HCT116 (cell line): ENCODE data around the gene CREBRF. TPM values are rescaled to one million over a fixed set of nuclear protein-coding genes. Genes with fewer than 3 reads are reported as not detected.

Experiments used
- ATAC-seq: fragments of 200-7000 bp; cut with Tn5 transposase; 2 replicates; pipeline ENCODE4 v1.9.1; 2020; ENCODE audit warnings: mild to moderate bottlenecking, moderate library complexity
- BruUV-seq: library from RNA; stranded (reverse); fragments of 400-500 nt; replicated peaks from 2 replicates; lab custom pipeline; 2021; lab: Mats Ljungman, UMichigan
- CTCF ChIA-PET: fragments of 300-600 bp; sonication (Branson Sonifier 250); formaldehyde crosslinking; loops from one replicate; lab custom pipeline; 2021; ENCODE audit warnings: antibody characterized with exemption; lab: Charles Lee
- POLR2A ChIA-PET: fragments of 300-600, 350-600 bp; sonication (Branson Sonifier 250); formaldehyde crosslinking; loops from one replicate; lab custom pipeline; 2021; ENCODE audit warnings: antibody characterized with exemption; lab: Charles Lee
- RAD21 ChIA-PET, 2 experiments: fragments of 300-600 bp; sonication (Branson Sonifier 250); formaldehyde crosslinking; loops; one replicate each; lab custom pipeline; 2023; ENCODE audit warnings: low total read pairs in 2 of 2; ENCODE audit not compliant: uncharacterized antibody in 2 of 2, unreplicated experiment in 2 of 2, low non-redundant PET in 1 of 2; lab: Charles Lee
- DNase-seq: peaks from one replicate; pipeline ENCODE4 v3.0.0-alpha.2; 2010; ENCODE audit warnings: low read depth, low spot score
- H2AFZ ChIP-seq: fragments of 200-600 bp; shearing (Covaris generic), sonication (generic); 2 replicates; pipeline ENCODE4 v1.6.1; 2017; ENCODE audit warnings: low read depth, mixed run types, mixed read lengths, antibody characterized with exemption, low read length; ENCODE audit not compliant: poor library complexity, severe bottlenecking
- H3K27ac ChIP-seq: 2 replicates; pipeline ENCODE4 v1.5.1; 2012; ENCODE audit warnings: low read depth, low read length
- H3K27me3 ChIP-seq: fragments of 200-600 bp; sonication (generic); 2 replicates; pipeline ENCODE4 v1.6.1; 2016; ENCODE audit warnings: mixed run types, low read length, mixed read lengths; ENCODE audit not compliant: insufficient read depth
- H3K36me3 ChIP-seq, 2 experiments: fragments of 200-500 bp in 1 of 2; fragments of 200-600 bp in 1 of 2; sonication (Bioruptor generic) in 1 of 2; sonication (generic) in 1 of 2; 2 replicates each; pipeline versions ENCODE4 v1.5.1 to v1.6.1; 2014 to 2016; ENCODE audit warnings: low read length in 2 of 2, inconsistent platforms in 1 of 2, mixed read lengths in 1 of 2, mixed run types in 1 of 2; ENCODE audit not compliant: insufficient read depth in 2 of 2, control insufficient read depth in 1 of 2
- H3K4me1 ChIP-seq, 2 experiments: fragments of 200-600 bp in 1 of 2; sonication (generic) in 1 of 2; 2 replicates each; pipeline versions ENCODE4 v1.5.1 to v1.6.1; 2012 to 2017; ENCODE audit warnings: low read length in 2 of 2, inconsistent platforms in 1 of 2, mild to moderate bottlenecking in 1 of 2, mixed read lengths in 1 of 2, mixed run types in 1 of 2, moderate library complexity in 1 of 2; ENCODE audit not compliant: insufficient read depth in 2 of 2, control insufficient read depth in 1 of 2
- H3K4me2 ChIP-seq: fragments of 200-600 bp; sonication (generic); 2 replicates; pipeline ENCODE4 v1.6.1; 2017; ENCODE audit warnings: mixed run types, low read length, mixed read lengths
- H3K4me3 ChIP-seq, 2 experiments: fragments of 200-600 bp in 1 of 2; sonication (generic) in 1 of 2; replicated peaks in 1 of 2; 2 replicates each; pipeline ENCODE4 v1.5.1; 2011 to 2016; ENCODE audit warnings: low read length in 2 of 2, control low read depth in 1 of 2, low read depth in 1 of 2, mild to moderate bottlenecking in 1 of 2, mixed read lengths in 1 of 2, mixed run types in 1 of 2
- H3K79me2 ChIP-seq: fragments of 200-600 bp; sonication (generic); 2 replicates; pipeline ENCODE4 v1.6.1; 2017; ENCODE audit warnings: mild to moderate bottlenecking, mixed run types, low read length, moderate library complexity, mixed read lengths; ENCODE audit not compliant: insufficient read depth
- H3K9ac ChIP-seq: fragments of 200-600 bp; sonication (generic); 2 replicates; pipeline ENCODE4 v1.6.1; 2016; ENCODE audit warnings: low read length, mixed read lengths
- H3K9me2 ChIP-seq: fragments of 200-600 bp; sonication (generic), shearing (Covaris generic); 2 replicates; pipeline ENCODE4 v1.6.1; 2017; ENCODE audit warnings: mixed run types, mild to moderate bottlenecking, moderate library complexity; ENCODE audit not compliant: insufficient read depth
- H3K9me3 ChIP-seq, 2 experiments: fragments of 200-500 bp in 1 of 2; fragments of 200-600 bp in 1 of 2; sonication (Bioruptor generic) in 1 of 2; sonication (generic) in 1 of 2; 2 replicates each; pipeline ENCODE4 v1.6.1; 2014 to 2017; ENCODE audit warnings: low read length in 2 of 2, mixed read lengths in 2 of 2, inconsistent platforms in 1 of 2, low read depth in 1 of 2, mild to moderate bottlenecking in 1 of 2, mixed run types in 1 of 2, moderate library complexity in 1 of 2; ENCODE audit not compliant: control insufficient read depth in 1 of 2, insufficient read depth in 1 of 2
- H4K20me1 ChIP-seq: fragments of 200-600 bp; sonication (generic), shearing (Covaris generic); 2 replicates; pipeline ENCODE4 v1.6.1; 2017; ENCODE audit warnings: mixed run types, mild to moderate bottlenecking, moderate library complexity; ENCODE audit not compliant: insufficient read depth
- CTCF ChIP-seq, 3 experiments: fragments of 200-600 bp in 1 of 3; sonication (generic) in 1 of 3; IDR thresholded peaks in 2 of 3; conservative IDR thresholded peaks in 1 of 3; 2 replicates each; pipeline ENCODE4 v1.5.1; 2012 to 2017; ENCODE audit warnings: low read depth in 2 of 3, low read length in 2 of 3, antibody characterized with exemption in 1 of 3, borderline replicate concordance in 1 of 3, control low read depth in 1 of 3, mild to moderate bottlenecking in 1 of 3, mixed read lengths in 1 of 3, mixed run types in 1 of 3, moderate library complexity in 1 of 3; ENCODE audit not compliant: insufficient read depth in 1 of 3
- ELF1 ChIP-seq: IDR thresholded peaks from 2 replicates; pipeline ENCODE4 v1.6.1; 2012; ENCODE audit warnings: low read depth, borderline replicate concordance
- EZH2 ChIP-seq: fragments of 200-600 bp; sonication (generic); IDR thresholded peaks from 2 replicates; pipeline ENCODE4 v1.6.1; 2017; ENCODE audit warnings: antibody characterized with exemption, mixed run types
- FOSL1 ChIP-seq: IDR thresholded peaks from 2 replicates; pipeline ENCODE4 v1.6.1; 2012; ENCODE audit warnings: low read depth
- JUND ChIP-seq: IDR thresholded peaks from 2 replicates; pipeline ENCODE4 v1.6.1; 2012
- MAX ChIP-seq: IDR thresholded peaks from 2 replicates; pipeline ENCODE4 v1.6.1; 2012
- POLR2A ChIP-seq: IDR thresholded peaks from 2 replicates; pipeline ENCODE4 v1.7.0; 2011; ENCODE audit warnings: borderline replicate concordance; ENCODE audit not compliant: insufficient read depth, insufficient read length; ENCODE audit errors: extremely low read depth
- POLR2AphosphoS5 ChIP-seq: IDR thresholded peaks from 2 replicates; pipeline ENCODE4 v1.6.1; 2011; ENCODE audit warnings: mild to moderate bottlenecking, low read depth, low read length, moderate library complexity
- RAD21 ChIP-seq: IDR thresholded peaks from 2 replicates; pipeline ENCODE4 v1.6.1; 2012; ENCODE audit warnings: low read depth, mild to moderate bottlenecking
- REST ChIP-seq: IDR thresholded peaks from 2 replicates; pipeline ENCODE4 v1.6.1; 2012; ENCODE audit warnings: low read depth
- SIN3A ChIP-seq: IDR thresholded peaks from 2 replicates; pipeline ENCODE4 v1.6.1; 2012; ENCODE audit warnings: low read depth
- SRF ChIP-seq: IDR thresholded peaks from 2 replicates; pipeline ENCODE4 v1.6.1; 2012; ENCODE audit warnings: low read depth
- ZBTB33 ChIP-seq: IDR thresholded peaks from 2 replicates; pipeline ENCODE4 v1.6.1; 2011; ENCODE audit warnings: mild to moderate bottlenecking, low read length, moderate library complexity; ENCODE audit not compliant: insufficient replicate concordance; ENCODE audit errors: extremely low read depth
- ZNF274 ChIP-seq: fragments of 200-500 bp; sonication (Bioruptor generic); IDR thresholded peaks from 2 replicates; pipeline ENCODE4 v1.6.1; 2014; ENCODE audit warnings: mild to moderate bottlenecking, low read depth, low read length, inconsistent platforms
- intact Hi-C: fragments of 100-400 bp; cut with micrococcal nuclease; formaldehyde crosslinking; loops from 2 replicates; pipeline ENCODE4 v1.10.0; 2022
- total RNA-seq: library from RNA; stranded (reverse); gene quantifications from one replicate; pipeline ENCODE4 v1.2.1, GENCODE V29; 2021; ENCODE audit not compliant: unreplicated experiment

Gene CREBRF
- total RNA-seq, 1 experiment from 2014 or later: 7.7 TPM

- no peaks in the 10 kb centered on the region for H3K36me3 ChIP-seq
- intact Hi-C loops: no loop called here
- no TSS peak for BruUV-seq
- no peak overlapping the region for H2AFZ ChIP-seq
- POLR2A ChIA-PET: no interaction called here
- H3K4me2 ChIP-seq: no peak overlapping the region
- H3K27me3 ChIP-seq: no peaks in the 10 kb centered on the region
- no peak overlapping the region for H3K9ac ChIP-seq
- no peak overlapping the region for H3K27ac ChIP-seq
- H3K9me3 ChIP-seq: no peaks in the 10 kb centered on the region
- H3K9me2 ChIP-seq: no peaks in the 10 kb centered on the region
- CTCF ChIA-PET: no interaction called here
- RAD21 ChIA-PET: no interaction called here
- peaks cover 22% of the 10 kb centered on the region in 2 experiments for H3K4me1 ChIP-seq
- TF ChIP-seq SRF: no peak
- no peak for TF ChIP-seq POLR2AphosphoS5
- no peak for TF ChIP-seq JUND
- no peak for TF ChIP-seq MAX
- no peak for TF ChIP-seq FOSL1
- no peak for TF ChIP-seq POLR2A
- TF ChIP-seq REST: no peak
- TF ChIP-seq EZH2: no peak
- no peak for TF ChIP-seq ELF1
- TF ChIP-seq ZNF274: no peak
- no peak for TF ChIP-seq ZBTB33
- TF ChIP-seq RAD21: no peak
- no peak for TF ChIP-seq CTCF (IDR thresholded peaks at IDR 0.05 in 2 of 3, conservative IDR thresholded peaks at IDR 0.05 in 1 of 3; ENCODE audit: borderline replicate concordance in 1 of 3, insufficient read depth in 1 of 3, low read depth in 2 of 3, low read length in 2 of 3)
- TF ChIP-seq SIN3A: no peak
- peaks cover 44% of the 10 kb centered on the region for H3K79me2 ChIP-seq
- ATAC-seq (no peak), DNase-seq (no peak)
- H4K20me1 ChIP-seq: no peaks in the 10 kb centered on the region
- H3K4me3 ChIP-seq: no peak overlapping the region
These were observed 36.0 kb upstream of the CREBRF start for GRCh38 chr5:173020154-173020581.
